NCI-H510A (cell line): ENCODE results near the gene FUT1.
"Not testable (repeated sequence)": the region's sequence is repeated elsewhere in the genome, so short reads cannot be mapped to it uniquely, and the experiment has no call there.

Experiments
- DNase-seq: peaks from one replicate; lab custom pipeline; 2025; lab: John Stamatoyannopoulos, UW

FUT1 gene

DNA sequence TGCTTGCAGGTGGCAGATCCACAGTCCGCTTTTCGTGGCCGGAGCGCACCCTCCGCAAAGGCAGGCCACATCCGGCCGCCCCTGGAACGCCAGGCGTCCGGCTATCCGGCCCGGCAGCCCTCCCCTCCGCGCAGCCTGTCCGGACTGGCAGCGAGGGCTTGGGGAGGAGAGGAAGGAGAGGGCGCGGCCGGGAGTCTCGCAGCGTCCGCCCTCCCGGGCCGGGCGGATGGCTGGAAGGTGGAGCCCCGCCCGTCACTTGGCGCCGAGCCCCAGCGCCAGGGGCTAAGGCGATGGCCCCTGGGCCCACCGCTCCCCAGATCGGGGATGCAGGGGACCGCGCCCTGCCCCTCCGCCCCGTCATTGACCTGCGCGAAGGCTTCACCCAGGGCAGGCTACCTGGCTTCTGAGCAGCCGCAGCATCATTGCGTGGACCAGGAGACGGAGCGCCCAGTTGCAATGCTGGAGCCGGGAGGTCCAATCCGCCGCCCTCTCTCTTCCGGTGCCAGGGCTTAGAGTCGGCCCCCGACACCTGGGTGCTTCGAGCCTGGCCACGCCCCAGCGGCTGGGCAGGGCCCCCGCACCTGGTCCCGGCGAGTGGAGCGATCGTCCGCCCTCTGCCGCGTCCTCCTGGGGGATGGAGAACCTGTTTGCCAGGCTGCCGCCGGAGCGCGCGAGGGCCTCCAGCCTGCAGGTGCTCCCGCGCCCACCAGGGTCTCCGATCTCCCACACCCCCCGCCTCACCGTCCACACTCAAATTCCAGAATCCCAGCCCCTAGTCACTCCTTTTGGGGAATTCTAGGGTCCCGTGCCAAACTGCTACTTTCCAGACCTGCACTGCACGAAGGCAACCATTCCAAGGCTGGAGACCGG lies at the start of gene FUT1:
Gene FUT1, minus strand, starts transcription at position 146 of the 870 bp plus-strand sequence. CDS start 1,360 bp downstream, outside the sequence.
- peak; percentile 95 for DNase-seq

DNA sequence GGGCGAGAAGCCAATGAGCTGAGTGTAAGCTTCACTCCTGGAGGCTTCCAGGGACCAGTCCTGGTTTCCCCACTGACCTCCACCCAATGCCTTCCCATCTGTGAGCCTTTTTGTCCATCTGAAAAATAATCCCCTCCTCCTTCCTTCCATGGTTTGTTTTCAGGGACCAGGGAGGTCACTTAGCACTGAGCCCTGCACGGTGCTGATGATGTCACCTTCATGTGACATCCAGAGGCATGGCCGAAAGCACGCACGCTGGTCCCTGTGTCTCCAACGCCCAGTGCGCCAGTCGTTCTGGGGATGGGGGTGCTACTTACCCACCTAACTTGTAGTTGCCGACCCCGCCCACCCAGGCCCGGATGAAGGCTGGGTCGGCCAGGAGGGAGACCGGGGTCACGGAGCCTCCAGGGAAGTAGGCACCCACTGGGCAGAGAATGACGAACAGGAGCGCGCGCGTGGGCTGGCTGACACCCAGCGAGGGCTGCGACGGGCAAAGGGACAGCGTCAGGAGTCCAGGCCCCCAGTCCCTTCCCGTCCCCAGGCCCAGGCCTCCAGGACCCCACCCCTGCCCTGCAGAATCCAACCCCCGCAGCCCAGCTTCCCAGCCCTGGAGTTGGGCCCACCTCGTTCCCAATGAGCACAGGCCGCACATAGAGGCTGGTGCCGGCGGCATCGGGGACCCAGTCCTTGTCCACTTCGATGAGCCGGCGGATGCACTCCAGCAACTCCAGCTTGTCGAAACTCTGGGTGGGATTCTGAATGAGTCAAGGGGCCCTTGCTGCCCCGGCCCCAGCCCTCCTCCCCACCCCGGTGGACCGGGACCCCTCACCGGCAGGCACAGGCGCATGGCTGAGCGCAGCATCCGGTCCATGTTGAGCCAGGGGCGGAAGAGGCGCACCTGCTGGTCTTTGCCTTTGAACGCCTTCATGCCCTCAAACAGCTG lies 47.2 kb upstream of the FUT1 start:
- no peak for DNase-seq

DNA sequence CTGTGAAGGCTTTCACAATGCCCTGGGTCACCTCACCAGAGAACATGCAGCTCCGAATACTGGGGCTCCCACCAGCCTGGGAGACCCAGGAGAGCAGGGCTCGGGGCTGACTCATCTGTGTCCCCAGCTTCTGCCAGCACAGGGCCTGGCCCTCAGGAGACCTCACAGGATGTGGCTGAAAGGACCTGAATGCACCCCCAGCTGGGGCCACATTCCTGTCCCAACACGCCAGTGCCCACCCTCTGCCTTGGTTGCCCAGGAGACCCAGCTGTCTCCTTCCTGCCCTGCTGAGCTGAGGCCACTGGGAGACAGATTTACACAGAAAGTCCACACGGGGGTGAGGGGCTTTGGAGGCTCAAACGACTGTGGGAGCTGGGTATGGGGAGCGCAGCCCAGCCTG lies 46.5 kb upstream of the FUT1 start:
- DNase-seq, result no peak

DNA sequence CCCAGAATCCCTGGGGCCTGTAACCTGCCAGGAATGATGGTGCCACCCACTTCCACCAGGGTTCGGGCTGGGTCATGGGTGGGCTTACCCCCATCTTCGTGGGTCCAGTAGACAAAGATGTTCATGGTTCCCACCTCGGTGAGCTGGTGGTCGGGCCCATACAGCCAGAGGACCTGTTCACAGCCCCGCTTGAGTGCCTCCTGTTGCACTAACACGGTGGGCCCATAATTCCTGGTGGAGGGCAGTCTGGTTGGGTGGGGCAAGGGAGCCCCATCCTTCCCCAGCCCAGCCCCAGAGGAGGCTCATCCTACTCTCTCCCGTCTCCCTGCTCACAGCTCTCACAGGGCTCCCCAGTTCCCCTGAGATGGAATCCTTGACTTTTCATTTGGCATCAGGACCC lies 44.7 kb upstream of the FUT1 start:
- no peak for DNase-seq

DNA sequence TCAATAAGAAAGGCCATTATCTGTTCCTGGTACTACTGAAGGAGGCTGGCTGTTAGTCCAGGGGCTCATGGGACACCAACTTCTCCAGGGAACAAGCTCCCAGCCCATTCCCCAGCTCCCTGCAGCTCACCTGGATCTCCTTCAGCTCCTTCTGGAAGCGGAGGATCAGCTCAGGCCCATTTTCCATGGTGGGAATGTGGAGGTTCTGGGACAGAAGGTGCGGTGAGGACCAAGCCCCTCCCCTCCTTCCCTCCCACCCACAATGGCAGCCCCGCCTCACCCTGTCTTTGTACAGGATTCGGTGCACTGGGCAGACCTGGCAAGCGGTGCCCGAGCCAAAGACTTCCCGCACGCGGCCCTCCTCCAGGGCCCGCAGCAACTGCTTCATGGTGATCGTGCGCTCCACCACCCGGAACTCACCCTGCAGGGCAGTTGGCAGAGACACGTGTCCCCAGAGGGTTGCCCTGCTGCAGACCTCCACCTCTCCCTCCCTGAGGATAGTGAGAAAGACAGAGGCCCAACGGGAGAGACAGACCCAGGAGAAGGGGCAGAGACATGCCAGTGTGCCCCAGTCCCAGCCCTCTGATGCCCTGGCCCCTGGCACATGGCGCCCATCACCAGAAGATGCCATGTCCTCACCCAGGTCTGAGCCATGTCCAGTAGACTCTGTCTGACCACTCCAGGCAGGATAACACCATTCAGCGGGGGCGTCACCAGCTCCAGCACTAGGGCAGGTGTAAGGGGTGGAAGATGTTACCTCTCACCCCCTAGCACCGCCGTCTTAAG lies 44.0 kb upstream of the FUT1 start:
- DNase-seq, result no peak

DNA sequence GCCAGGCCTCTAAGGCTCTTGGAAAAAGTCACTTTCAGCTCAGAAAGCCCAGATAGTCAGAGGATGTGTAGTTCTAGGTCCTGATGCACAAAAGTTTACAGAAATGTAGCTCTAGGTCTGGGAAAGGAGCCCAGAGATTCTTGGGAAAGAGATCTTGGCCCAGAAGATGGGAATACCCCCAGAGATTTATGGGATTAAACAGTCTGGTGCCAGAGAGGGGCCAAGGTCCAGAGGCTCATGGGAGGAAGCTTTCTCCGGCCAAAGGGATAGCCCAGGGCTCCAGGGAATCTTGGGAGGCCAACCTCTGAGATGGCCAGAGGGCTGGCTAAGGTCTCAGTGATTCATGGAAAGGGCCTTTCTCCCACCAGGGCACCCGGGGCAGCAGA lies 43.2 kb upstream of the FUT1 start:
- DNase-seq, result no peak

DNA sequence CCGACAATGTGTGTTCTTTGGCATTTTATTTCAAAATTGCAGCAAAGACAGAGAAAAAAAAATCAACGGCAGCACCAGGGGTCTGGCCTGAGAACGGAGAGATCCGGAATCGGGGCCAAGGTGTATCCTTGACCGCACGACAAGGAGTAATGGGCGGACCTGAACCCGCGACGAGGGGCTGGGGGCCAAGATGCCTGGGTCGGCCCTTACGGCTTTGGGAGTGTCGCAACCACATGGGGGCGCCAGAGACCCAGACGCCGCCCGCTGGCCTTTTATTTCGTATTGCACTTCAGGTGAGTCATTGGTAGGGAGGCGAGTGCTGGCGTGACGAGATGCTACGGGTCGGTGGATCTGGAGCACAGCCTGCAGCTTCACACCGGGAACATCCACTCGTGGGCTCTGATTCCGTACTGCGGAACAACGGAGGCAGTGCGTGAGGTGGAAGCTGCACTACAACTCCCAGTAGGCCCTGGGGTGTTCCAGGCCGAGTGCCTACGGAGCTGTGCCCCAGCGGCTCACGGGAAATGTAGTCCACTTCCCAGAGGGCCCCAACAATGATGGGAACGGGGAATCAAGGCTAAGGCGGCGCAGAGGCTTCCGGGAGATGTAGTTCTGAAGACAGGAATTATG lies 42.7 kb upstream of the FUT1 start:
- DNase-seq, result peak; percentile 86

DNA sequence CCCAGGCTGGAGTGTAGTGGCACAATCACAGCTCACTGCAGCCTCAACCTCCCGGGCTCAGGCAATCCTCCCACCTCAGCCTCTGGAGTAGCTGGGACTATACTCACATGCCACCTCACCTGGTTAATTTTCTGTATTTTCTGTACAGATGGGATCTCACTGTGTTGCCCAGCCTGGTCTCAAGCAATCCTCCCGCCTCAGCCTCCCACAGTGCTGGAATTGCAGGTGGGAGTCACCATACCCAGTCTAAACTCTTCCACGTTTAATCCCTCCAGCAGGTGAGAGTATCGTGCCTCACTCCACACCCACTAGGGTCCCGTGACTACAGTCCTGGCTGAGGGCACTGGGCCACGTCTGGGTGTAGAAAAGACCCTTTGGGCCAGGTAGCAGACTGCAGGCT lies 41.9 kb upstream of the FUT1 start:
- DNase-seq, result no peak

DNA sequence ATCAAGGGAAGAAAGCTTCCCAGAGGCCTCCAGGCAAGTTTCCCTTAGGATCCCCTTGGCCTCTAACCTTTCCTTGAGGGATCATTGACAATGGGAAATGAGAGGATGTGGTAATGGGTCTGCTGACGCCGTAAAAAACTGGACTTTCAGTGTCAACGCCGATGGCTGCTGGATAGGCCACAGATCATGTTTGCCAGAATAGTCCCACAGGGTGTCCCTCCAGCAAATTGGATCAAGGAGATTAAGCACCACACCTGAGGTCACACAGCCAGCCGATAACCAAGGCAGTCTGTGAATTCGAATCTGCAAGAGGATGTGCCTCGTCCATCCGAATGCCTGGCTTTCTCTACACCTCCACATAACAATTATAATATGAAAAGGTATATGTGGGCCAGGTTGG lies 40.8 kb upstream of the FUT1 start:
- no peak for DNase-seq

DNA sequence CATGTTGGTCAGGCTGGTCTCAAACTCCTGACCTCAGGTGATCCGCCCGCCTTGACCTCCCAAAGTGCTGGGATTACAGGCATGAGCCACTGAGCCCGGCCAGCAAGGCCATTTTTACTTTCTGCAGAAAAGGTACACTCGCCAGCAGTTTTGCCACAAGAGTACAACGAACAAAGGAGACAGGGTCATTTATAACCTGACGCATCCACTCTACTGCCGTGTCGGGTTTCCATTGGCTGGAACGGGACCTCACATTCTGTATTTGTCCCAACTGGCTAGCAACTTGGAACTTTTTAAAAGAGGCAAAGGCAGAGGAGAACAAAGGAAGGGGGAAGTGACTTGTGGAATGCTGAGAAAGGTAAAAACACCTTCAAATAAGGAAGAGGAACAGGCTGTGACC lies 34.9 kb upstream of the FUT1 start:
- DNase-seq, result not testable (repeated sequence)

DNA sequence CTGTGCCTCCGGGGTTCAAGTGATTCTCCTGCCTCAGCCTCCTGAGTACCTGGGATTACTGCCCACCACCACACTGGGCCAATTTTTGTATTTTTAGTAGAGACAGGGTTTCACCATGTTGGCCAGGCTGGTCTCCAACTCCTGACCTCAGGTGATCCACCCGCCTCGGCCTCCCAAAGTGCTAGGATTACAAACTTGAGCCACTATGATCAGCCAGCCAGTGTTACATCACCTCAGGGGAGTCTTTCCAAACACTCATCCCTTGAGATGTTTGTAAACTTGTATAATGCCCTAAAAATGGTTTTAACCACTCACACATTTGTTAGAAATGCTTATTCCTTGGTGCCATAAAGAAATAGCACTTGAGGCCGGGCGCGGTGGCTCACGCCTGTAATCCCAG lies 34.0 kb upstream of the FUT1 start:
- not testable (repeated sequence) for DNase-seq

DNA sequence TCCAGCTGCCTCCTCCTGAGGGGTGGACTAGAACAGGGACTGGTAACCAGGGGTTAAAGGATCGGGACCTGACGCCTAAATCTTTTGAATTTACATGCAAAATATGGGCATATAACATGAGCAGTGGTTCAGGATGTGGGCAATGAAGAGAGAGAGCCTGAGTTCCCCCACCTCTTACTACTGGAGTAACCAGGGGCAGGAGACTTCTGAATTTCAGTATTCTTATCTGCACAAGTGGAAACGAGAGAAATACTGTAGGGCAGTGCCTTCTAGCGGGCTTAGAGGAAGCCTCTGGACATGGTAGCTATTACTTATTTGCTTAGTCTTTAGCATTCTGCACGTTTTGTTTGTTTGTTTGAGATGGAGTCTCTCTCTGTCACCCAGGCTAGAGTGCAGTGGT lies 32.1 kb upstream of the FUT1 start:
- no peak for DNase-seq

DNA sequence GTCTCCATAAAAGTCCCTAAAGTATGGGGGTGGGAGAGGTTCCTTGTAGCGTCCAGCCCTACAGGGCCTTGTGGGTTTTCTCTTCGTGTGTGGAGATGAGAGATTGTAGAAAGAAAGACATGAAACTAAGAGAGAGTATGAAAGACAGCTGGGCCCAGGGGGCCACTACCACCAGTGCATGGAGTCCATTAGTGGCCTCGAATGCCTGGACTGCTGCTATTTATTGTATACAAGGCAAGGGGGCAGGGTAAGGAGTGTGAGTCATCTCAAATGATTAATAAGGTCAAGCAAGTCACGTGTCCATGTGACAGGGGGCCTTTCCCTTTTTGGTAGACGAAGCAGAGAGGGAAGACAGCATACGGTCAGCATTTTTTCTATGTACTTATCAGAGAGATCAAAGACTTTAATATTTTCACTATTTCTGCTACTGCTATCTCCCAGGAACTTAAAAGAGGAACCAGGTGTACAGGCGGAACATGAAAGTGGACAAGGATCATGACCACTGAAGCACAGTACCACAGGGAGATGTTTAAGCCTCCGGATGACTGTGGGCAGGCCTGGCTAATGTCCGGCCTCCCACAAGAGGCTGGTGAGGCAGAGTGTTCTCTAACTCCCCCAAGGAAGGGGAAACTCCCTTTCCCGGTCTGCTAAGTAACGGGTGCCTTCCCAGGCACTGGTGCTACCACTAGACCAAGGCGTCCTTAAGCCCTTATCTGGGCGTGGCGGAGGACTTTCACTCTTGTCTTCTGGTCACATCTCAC lies 28.4 kb upstream of the FUT1 start:
- no peak for DNase-seq

DNA sequence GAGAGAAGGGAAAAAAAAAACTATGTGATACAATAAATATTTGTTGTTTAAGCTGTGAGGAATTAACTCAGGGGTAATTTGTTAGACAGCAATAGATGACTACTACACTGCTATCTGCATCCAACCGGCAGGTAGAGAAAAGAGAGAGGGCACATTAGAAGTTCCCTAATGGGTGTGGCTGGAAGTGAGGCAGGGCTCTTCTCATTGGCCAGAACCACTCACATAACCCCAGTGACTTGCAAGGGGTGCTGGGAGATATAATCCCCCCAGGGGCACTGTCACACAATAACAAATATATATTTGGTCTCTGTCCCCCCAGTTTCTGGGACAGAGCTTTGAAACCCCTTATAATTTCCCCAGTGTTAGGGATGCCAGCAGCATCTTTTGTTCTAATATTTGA lies 27.2 kb upstream of the FUT1 start:
- DNase-seq, result no peak

DNA sequence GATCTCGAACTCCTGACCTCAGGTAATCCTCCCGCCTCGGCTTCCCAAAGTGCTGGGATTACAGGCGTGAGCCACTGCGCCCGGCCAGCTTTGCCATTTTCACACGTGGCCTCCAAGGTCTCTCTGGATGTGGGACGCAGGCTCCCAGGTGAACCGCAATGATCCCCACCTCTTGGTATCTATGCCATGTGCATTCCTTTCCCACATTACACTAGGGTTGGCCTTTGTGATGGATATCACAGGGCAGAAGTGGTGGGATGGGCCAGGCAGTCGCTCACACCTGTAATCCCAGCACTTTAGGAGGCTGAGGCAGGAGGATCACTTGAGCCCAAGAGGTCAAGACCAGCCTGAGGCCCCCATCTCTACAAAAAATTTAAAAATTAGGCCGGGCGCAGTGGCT lies 25.3 kb upstream of the FUT1 start:
- no peak for DNase-seq

DNA sequence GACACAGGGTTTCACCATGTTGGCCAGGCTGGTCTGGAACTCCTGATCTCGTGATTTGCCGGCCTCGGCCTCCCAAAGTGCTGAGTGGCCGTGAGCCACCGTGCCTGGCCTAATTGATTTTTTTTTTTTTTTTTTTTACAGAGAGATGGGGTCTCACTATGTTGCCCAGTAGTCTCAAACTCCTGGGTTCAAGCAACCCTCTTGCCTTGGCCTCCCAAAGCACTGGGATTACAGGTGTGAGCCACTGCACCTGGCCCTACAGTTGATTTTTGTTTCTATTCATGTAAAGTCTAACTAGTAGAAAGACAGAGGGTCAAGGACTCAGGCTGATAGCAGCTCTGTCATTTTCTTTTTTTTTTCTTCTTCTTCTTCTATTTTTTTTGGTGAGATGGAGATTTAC lies 24.7 kb upstream of the FUT1 start:
- no peak for DNase-seq

DNA sequence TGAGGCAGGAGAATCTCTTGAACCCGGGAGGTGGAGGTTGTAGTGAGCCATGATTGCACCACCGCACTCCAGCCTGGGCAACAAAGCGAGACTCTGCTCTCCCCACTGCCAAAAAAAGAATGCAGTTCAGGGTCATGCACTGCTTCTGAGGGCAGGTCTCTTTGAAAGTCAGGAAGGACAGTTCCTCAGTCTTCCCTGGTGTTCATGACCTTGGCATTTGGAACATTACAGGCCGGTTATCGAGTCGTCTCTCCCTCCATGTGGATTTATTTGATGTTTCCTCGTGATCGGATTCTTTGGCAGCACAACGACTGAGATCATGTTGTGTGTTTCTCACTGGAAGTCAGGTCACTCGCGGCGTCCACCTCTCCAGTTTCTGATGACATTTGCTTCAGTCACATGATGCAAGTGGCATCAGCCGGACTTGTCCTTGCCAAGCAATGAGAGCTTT lies 20.1 kb upstream of the FUT1 start:
- no peak for DNase-seq

DNA sequence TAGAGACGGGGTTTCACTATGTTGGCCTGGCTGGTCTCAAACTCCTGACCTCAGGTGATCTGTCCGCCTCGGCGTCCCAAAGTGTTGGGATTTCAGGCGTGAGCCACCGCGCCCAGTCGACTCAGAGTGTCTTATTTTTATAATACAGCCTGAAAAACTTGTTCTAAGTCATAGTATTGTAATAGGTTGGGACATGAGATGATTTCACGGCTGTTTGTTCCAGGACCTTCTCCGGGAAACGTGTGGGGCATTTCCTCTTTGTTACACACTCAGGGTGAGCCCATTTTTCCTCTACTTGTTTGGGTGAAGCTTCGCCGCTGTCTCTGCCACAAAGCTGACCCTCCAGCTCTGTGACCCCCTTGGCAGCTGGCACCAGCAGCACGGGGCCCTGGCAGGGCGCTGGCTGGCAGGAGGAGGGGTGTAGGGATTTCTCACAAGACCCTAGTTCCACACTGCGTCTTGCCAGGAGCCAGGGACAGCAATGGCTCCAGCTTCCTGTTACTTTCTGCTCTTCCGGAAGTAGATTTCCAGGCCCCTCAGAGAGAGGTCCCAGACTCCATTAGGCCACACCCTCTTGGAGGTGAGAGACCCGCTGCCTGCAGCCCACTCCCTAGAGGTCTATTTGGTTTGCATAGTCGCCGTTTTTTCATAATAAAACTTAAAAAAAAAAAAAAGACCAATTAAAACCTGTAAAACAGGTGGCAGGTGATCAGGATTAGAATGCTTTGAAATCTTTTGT lies 18.5 kb upstream of the FUT1 start:
- DNase-seq, result no peak

DNA sequence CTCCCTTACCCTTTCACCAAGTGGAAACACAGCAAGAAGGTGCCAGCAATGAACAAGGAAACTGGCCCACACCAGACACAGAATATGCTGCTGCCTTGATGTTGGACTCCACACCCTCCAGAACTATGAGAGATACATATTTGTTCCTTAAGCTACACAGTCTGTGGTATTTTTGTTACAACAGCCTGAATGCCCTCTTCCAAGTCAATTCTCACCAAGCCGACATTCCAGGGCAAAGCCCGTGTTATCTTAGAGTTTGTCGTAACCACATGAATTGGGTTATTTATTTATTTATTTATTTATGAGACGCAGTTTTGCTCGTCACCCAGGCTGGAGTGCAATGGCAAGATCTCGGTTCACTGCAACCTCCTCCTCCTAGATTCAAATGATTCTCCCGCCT lies 17.8 kb upstream of the FUT1 start:
- DNase-seq, result no peak
